HepG2 (cell line): ENCODE results near the gene TMEM256.

Experiments used
- SMAD3 ChIP-seq: sonication (generic); formaldehyde crosslinking; IDR thresholded peaks from 2 replicates; pipeline ENCODE4 v1.4.0; 2020; ENCODE audit warnings: missing genetic modification reagents
- ZKSCAN8 ChIP-seq: IDR thresholded peaks from 2 replicates; pipeline ENCODE4 v1.6.1; 2016; ENCODE audit warnings: borderline replicate concordance, missing genetic modification reagents, missing compliant biosample characterization
- TF ChIP-seq, protein P1 (sequence below): sonication (generic); formaldehyde crosslinking; IDR thresholded peaks from 2 replicates; pipeline ENCODE4 v1.4.0; 2020; ENCODE audit warnings: missing genetic modification reagents, mild to moderate bottlenecking, borderline replicate concordance

DNA sequence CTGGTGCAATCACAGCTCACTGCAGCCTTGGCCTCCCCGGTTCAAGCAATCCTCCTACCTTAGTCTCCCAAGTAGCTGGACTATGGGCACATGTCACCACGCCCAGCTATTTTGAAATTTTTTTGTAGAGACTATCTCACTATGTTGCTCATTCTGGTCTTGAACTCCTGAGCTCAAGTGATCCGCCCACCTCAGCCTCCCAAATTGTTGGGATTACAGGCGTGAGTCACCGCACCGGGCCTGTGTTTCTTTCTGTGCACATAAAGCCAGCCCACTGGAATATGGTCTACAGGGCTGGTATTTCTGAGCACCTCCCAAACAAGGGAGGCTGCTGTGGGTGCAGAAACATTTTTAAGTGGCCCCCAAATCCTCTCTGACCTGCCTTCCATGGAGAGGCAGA, 40.6 kb downstream of the TMEM256 start:
- TF ChIP-seq, protein P1, sequence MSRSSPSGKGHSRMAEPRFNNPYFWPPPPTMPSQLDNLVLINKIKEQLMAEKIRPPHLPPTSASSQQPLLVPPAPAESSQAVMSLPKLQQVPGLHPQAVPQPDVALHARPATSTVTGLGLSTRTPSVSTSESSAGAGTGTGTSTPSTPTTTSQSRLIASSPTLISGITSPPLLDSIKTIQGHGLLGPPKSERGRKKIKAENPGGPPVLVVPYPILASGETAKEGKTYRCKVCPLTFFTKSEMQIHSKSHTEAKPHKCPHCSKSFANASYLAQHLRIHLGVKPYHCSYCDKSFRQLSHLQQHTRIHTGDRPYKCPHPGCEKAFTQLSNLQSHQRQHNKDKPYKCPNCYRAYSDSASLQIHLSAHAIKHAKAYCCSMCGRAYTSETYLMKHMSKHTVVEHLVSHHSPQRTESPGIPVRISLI (CRISPR knock-in tag), result no peak
- TF ChIP-seq SMAD3 (CRISPR knock-in tag) (no peak), ZKSCAN8 (CRISPR knock-in tag) (no peak)
